HG03135 (cell line): ENCODE measurements around the gene FRMD4A.

Experiments used
- ATAC-seq: cut with Tn5 transposase; IDR thresholded peaks from one replicate; pipeline ENCODE4 v1.9.1; 2021; ENCODE audit warnings: mild to moderate bottlenecking, moderate library complexity; ENCODE audit not compliant: unreplicated experiment

The FRMD4A gene

DNA sequence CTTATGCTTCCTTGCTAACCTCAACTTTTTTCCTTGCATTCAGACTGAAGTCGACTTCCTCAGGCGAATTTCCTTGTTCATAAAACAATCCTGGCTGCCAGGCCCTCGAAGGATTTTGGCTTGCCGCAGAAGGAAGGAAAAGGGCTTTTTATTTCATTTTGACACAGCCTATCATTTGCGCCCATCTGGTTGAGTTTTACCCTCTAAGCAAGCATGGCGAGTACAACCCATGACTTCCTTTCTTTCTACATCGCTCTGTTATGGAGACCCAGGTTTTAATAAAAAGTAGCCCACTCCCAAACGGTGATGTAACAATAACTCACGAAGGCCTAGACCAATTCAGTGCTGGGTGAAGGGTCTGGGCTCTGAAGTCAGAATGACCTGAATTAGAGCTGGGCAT lies 634.7 kb downstream of the FRMD4A start:
- ATAC-seq, result no peak

DNA sequence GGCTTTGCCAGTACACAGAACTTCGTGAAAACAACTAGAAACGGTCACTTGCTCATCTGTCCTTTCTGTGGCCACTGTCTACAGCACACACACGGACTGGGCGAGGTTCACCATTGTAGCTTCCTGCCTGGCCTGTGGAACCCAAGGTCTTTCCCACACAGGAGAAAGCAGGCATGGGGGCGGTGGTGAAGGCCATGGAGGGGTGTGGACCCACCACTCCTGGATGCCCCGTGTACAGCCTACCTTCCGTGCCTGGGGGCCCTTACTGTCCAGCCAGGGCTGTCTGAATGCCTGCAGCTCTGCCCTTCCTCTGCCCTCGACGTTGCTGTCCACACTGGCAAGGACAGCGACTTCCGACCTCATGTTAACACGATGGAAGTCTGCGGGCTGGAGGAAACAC lies 635.1 kb downstream of the FRMD4A start:
- no peak for ATAC-seq

GRCh38 chr10:13693783-13694700 lies 636.7 kb downstream of the FRMD4A start:
- no peak for ATAC-seq

- peak; percentile 55 for ATAC-seq
These were observed 640.4 kb downstream of the FRMD4A start for GRCh38 chr10:13690281-13690825.

DNA sequence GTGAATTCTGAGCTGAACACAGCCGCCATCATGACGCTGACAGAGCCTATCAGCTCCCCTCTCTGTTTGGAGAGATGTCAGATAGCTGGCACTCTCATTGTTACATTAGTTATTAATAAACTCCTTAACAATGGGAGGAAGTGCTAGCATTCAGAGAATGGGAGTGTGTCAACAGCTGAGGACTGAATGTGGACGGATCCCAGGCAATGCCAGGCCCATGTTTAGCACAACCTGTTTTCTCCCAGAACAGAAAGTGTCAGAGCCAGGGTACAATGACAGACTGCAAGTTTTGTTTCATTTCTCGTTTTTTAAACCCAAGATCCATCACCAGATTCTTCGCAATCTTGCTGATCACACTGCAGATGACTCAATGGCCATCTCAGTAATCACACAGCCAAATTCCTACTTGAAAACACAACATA lies 644.4 kb downstream of the FRMD4A start:
- ATAC-seq, result no peak

GRCh38 chr10:13685885-13686284 lies 644.8 kb downstream of the FRMD4A start:
- no peak for ATAC-seq

- ATAC-seq, result no peak
These were observed 645.8 kb downstream of the FRMD4A start for GRCh38 chr10:13684806-13685482.

GRCh38 chr10:13684252-13684791 lies 646.4 kb downstream of the FRMD4A start:
- ATAC-seq, result no peak

DNA sequence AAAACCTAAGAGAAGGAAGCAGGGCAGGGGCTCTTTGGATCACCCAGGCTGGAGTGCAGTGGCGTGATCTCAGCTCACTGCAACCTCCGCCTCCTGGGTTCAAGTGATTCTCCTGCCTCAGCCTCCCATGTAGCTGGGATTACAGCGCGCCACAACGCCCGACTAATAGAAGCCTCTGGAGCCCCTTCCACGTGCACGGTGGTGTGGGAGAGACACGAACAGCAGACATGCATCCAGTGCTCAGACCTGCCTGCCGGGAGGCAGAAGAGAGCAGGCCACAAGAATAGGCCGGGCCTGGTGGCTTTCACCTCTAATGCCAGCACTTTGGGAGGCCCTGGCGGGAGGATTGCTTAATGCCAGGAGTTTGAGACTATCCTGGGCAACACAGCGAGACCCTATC lies 647.7 kb downstream of the FRMD4A start:
- ATAC-seq, result no peak

- no peak for ATAC-seq
These were observed 648.8 kb downstream of the FRMD4A start for GRCh38 chr10:13681960-13682359.

DNA sequence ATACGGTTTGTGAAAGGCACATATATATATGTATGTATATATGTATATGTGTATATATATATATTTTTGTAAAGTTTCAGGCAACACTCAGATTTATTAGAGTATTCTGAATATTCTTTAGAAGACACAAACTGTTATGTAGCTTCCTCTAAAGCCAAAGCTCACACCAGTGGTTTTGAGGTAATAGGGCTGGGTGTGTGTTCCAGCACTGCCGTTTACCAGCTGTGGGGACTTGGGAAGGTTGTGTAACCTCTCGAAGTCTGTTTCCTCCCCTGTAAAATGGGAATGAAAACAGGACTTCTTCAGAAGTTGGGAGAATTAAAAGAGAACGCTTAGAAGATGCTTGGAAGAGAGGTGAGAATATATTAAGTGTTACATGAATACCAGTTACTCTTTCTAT lies 649.2 kb downstream of the FRMD4A start:
- no peak for ATAC-seq

- ATAC-seq, result no peak
These were observed 649.6 kb downstream of the FRMD4A start for GRCh38 chr10:13681095-13681494.

GRCh38 chr10:13678101-13678843 lies 652.5 kb downstream of the FRMD4A start:
- no peak for ATAC-seq

GRCh38 chr10:13674645-13675588 lies 655.8 kb downstream of the FRMD4A start:
- ATAC-seq, result no peak

DNA sequence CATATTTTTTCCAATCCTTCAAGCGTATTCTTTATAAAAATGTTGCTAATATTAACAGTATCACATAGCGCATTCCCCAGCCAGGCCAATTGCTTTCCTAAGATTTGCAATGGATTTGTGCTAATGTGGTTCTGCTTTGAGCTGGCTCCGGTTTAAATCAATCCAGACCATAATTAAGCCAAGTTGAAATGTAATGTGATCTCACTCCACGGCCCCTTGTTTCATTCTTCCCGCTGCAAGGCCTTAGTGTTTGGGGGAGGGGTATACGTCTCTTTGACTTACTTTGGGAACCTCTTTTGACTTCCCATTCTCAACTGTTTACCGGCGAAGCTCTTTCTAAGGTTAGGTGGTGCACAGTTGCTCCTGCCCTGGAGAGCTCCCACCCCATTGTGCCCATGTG lies 657.6 kb downstream of the FRMD4A start:
- no peak for ATAC-seq

DNA sequence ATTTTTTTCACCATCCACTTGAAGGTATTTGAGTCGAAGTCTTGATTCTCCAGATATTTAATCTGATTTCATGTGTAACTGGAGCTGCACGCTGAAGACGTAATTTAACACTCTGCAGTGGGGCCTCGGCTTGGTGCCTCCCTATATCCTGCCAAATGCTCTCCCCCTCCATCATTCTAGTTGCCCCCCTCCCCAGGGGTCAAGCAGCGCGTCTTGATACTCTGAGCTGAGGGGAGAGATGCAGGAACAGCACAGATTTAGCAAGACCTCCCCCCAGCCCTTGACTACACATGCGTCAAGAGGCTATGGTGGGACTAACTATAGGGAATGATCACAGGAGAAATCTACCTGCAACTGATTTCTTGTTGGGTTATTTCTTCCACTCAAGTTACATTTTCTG lies 658.2 kb downstream of the FRMD4A start:
- no peak for ATAC-seq

- ATAC-seq, result no peak
These were observed 658.8 kb downstream of the FRMD4A start for GRCh38 chr10:13671904-13672303.

- ATAC-seq, result no peak
These were observed 660.4 kb downstream of the FRMD4A start for GRCh38 chr10:13670311-13670710.

DNA sequence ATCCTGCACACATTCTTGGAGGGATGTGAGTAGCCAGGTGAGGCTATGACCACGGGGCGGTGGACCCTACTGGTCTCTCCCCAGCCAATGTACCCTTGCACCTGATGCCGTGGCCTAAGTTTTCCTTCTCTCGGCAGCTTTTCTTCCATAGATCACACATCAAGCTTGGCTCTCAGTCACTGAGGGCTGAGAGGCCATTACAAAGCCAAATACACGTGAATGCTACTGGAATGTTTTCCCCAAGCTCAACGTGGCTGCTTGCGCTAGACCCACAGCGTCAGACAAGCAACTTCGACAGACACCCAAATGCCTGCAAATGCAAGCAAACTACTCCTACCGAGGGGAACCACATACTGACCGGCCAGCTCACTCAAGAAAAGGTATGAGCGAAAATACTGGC lies 660.8 kb downstream of the FRMD4A start:
- no peak for ATAC-seq
